Measurements from ENCODE around the gene UST. TPM values are rescaled to one million over a fixed set of nuclear protein-coding genes. Genes with fewer than 3 reads are reported as not detected.

Gene UST
- total RNA-seq, 2 experiments from 2014 or later, result 3.7 to 4.9 TPM

- no peaks in the 10 kb centered on the region for H3K27me3 Mint-ChIP-seq
- intact Hi-C loops (cut with micrococcal nuclease), result no loop called here
- POLR2A ChIA-PET, result no interaction called here
- no peaks in the 10 kb centered on the region for H3K36me3 Mint-ChIP-seq
- CTCF ChIA-PET, result no interaction called here
- DNase-seq, result no peak
- H3K4me3 Mint-ChIP-seq, result no peak overlapping the region
- H3K9me3 Mint-ChIP-seq, result no peaks in the 10 kb centered on the region
- no peak overlapping the region for H3K27ac Mint-ChIP-seq
- H3K4me1 Mint-ChIP-seq (ENCODE audit: low read depth), result no peaks in the 10 kb centered on the region
Observed at GRCh38 chr6:149015535-149016525, 269.0 kb downstream of the UST start.

GRCh38 chr6:149016716-149017115 is 269.9 kb downstream of the UST start:
- Mint-ChIP-seq H3K4me1 (ENCODE audit: low read depth) (peaks cover 3% of the 10 kb centered on the region), H3K36me3 (peaks cover 3% of the 10 kb centered on the region), H3K27ac (no peak overlapping the region), H3K9me3 (no peaks in the 10 kb centered on the region), H3K4me3 (no peak overlapping the region), H3K27me3 (no peaks in the 10 kb centered on the region)
- no peak for DNase-seq
- ChIA-PET CTCF (no interaction called here), POLR2A (no interaction called here)
- intact Hi-C loops (cut with micrococcal nuclease), result no loop called here

GRCh38 chr6:149020319-149020718 is 273.5 kb downstream of the UST start:
- Mint-ChIP-seq H3K27me3 (no peaks in the 10 kb centered on the region), H3K4me1 (ENCODE audit: low read depth) (peaks cover 7% of the 10 kb centered on the region), H3K36me3 (peaks cover 14% of the 10 kb centered on the region), H3K27ac (no peak overlapping the region), H3K4me3 (no peak overlapping the region), H3K9me3 (no peaks in the 10 kb centered on the region)
- CTCF ChIA-PET, result interaction anchor here (0.8 kb wide), 1 partner anchor 412 kb away, joined by 4 read pairs; no protein-coding TSS in a partner anchor
- intact Hi-C loops (cut with micrococcal nuclease), result no loop called here
- POLR2A ChIA-PET, result no interaction called here
- DNase-seq, result no peak

- no peak for DNase-seq
- Mint-ChIP-seq H3K4me1 (ENCODE audit: low read depth) (peaks cover 11% of the 10 kb centered on the region), H3K9me3 (peaks cover 6% of the 10 kb centered on the region), H3K4me3 (no peak overlapping the region), H3K36me3 (peaks cover 36% of the 10 kb centered on the region), H3K27me3 (no peaks in the 10 kb centered on the region), H3K27ac (no peak overlapping the region)
- POLR2A ChIA-PET, result no interaction called here
- CTCF ChIA-PET, result interaction anchor here (0.6 to 8.1 kb wide), 6 partner anchors 22 to 465 kb away, joined by 3 to 116 read pairs (median 5); no protein-coding TSS in a partner anchor
- intact Hi-C loops (cut with micrococcal nuclease), result no loop called here
Observed at GRCh38 chr6:149024361-149024760, 277.5 kb downstream of the UST start.

- Mint-ChIP-seq H3K27ac (no peak overlapping the region), H3K4me3 (no peak overlapping the region), H3K9me3 (peaks cover 6% of the 10 kb centered on the region), H3K4me1 (ENCODE audit: low read depth) (peaks cover 18% of the 10 kb centered on the region), H3K36me3 (peaks cover 36% of the 10 kb centered on the region), H3K27me3 (no peaks in the 10 kb centered on the region)
- ChIA-PET CTCF (interaction anchor here (0.5 to 8.1 kb wide), 7 partner anchors 21 to 466 kb away, joined by 3 to 116 read pairs (median 4); no protein-coding TSS in a partner anchor), POLR2A (no interaction called here)
- intact Hi-C loops (cut with micrococcal nuclease), result loop anchor here (5.0 kb wide), 1 partner anchor 463 kb away; no protein-coding TSS in a partner anchor
- DNase-seq, result no peak
Observed at GRCh38 chr6:149025061-149025460, 278.2 kb downstream of the UST start.

GRCh38 chr6:149026530-149026942 is 279.7 kb downstream of the UST start:
- no peak overlapping the region for H3K4me3 Mint-ChIP-seq
- H3K27me3 Mint-ChIP-seq, result no peaks in the 10 kb centered on the region
- peaks cover 6% of the 10 kb centered on the region for H3K9me3 Mint-ChIP-seq
- CTCF ChIA-PET, result interaction anchor here (0.6 to 8.1 kb wide), 16 partner anchors 8 to 467 kb away, joined by 3 to 116 read pairs (median 3); no protein-coding TSS in a partner anchor
- DNase-seq, result peak; percentile 50
- H3K4me1 Mint-ChIP-seq (ENCODE audit: low read depth), result peaks cover 29% of the 10 kb centered on the region
- peaks cover 39% of the 10 kb centered on the region for H3K36me3 Mint-ChIP-seq
- POLR2A ChIA-PET, result interaction anchor here (0.6 kb wide), 1 partner anchor 354 kb away, joined by 3 read pairs; no protein-coding TSS in a partner anchor
- no peak overlapping the region for H3K27ac Mint-ChIP-seq
- intact Hi-C loops (cut with micrococcal nuclease), result loop anchor here (2.0 to 5.0 kb wide), 2 partner anchors 448 to 464 kb away; no protein-coding TSS in a partner anchor

- Mint-ChIP-seq H3K9me3 (peaks cover 6% of the 10 kb centered on the region), H3K27me3 (no peaks in the 10 kb centered on the region), H3K4me3 (no peak overlapping the region), H3K27ac (no peak overlapping the region), H3K36me3 (peaks cover 44% of the 10 kb centered on the region), H3K4me1 (ENCODE audit: low read depth) (peaks cover 34% of the 10 kb centered on the region)
- CTCF ChIA-PET, result interaction anchor here (1.0 to 8.1 kb wide), 14 partner anchors 9 to 449 kb away, joined by 3 to 116 read pairs (median 4); no protein-coding TSS in a partner anchor
- POLR2A ChIA-PET, result no interaction called here
- intact Hi-C loops (cut with micrococcal nuclease), result loop anchor here (2.0 to 5.0 kb wide), 2 partner anchors 449 to 465 kb away; no protein-coding TSS in a partner anchor
- DNase-seq, result no peak
Observed at GRCh38 chr6:149027484-149027883, 280.7 kb downstream of the UST start.

GRCh38 chr6:149028767-149029405 is 282.1 kb downstream of the UST start:
- POLR2A ChIA-PET, result interaction anchor here (0.7 to 6.0 kb wide), 4 partner anchors 286 to 406 kb away, joined by 3 to 48 read pairs (median 4); partner anchors contain the start of gene TAB2
- intact Hi-C loops (cut with micrococcal nuclease), result loop anchor here (1.0 to 5.0 kb wide), 4 partner anchors 392 to 488 kb away; no protein-coding TSS in a partner anchor
- Mint-ChIP-seq H3K36me3 (peaks cover 43% of the 10 kb centered on the region), H3K4me3 (peak overlapping the region; percentile 47), H3K27ac (peak overlapping the region; percentile 72), H3K27me3 (no peaks in the 10 kb centered on the region), H3K4me1 (ENCODE audit: low read depth) (peaks cover 48% of the 10 kb centered on the region), H3K9me3 (peaks cover 6% of the 10 kb centered on the region)
- CTCF ChIA-PET, result interaction anchor here (0.6 to 8.1 kb wide), 51 partner anchors 9 to 532 kb away, joined by 3 to 116 read pairs (median 4); partner anchors contain the start of gene TAB2
- peak; percentile 65 for DNase-seq

- H3K36me3 Mint-ChIP-seq, result peaks cover 30% of the 10 kb centered on the region
- ChIA-PET POLR2A (interaction anchor here (0.6 to 6.0 kb wide), 21 partner anchors 14 to 464 kb away, joined by 3 to 62 read pairs (median 6); partner anchors contain the start of gene TAB2), CTCF (interaction anchor here (0.6 to 3.6 kb wide), 15 partner anchors 35 to 486 kb away, joined by 3 to 51 read pairs (median 4); partner anchors contain the start of gene TAB2)
- peaks cover 4% of the 10 kb centered on the region for H3K9me3 Mint-ChIP-seq
- no peaks in the 10 kb centered on the region for H3K27me3 Mint-ChIP-seq
- DNase-seq, result no peak
- peaks cover 71% of the 10 kb centered on the region for H3K4me1 Mint-ChIP-seq (ENCODE audit: low read depth)
- H3K27ac Mint-ChIP-seq, result peak overlapping the region; percentile 99
- intact Hi-C loops (cut with micrococcal nuclease), result loop anchor here (5.0 kb wide), 4 partner anchors 181 to 466 kb away; partner anchors contain the start of gene UST
- H3K4me3 Mint-ChIP-seq, result peak overlapping the region; percentile 87
Observed at GRCh38 chr6:149031201-149031858, 284.5 kb downstream of the UST start.

- Mint-ChIP-seq H3K27ac (peak overlapping the region; percentile 99), H3K36me3 (peaks cover 24% of the 10 kb centered on the region), H3K4me3 (peak overlapping the region; percentile 87), H3K4me1 (ENCODE audit: low read depth) (peaks cover 76% of the 10 kb centered on the region), H3K9me3 (no peaks in the 10 kb centered on the region), H3K27me3 (no peaks in the 10 kb centered on the region)
- ChIA-PET POLR2A (interaction anchor here (0.5 to 6.0 kb wide), 31 partner anchors 13 to 484 kb away, joined by 3 to 62 read pairs (median 5); partner anchors contain the start of gene TAB2), CTCF (interaction anchor here (0.6 to 3.6 kb wide), 22 partner anchors 14 to 500 kb away, joined by 3 to 51 read pairs (median 4); partner anchors contain the start of genes TAB2 and ZC3H12D)
- DNase-seq, result peak; percentile 84
- intact Hi-C loops (cut with micrococcal nuclease), result loop anchor here (1.0 to 5.0 kb wide), 12 partner anchors 28 to 465 kb away; partner anchors contain the start of gene UST
Observed at GRCh38 chr6:149031859-149032598, 285.2 kb downstream of the UST start.
